Lower leg skin (tissue), 4 donors: ENCODE data around the gene STUM. TPM values are rescaled to one million over a fixed set of nuclear protein-coding genes. Genes with fewer than 3 reads are reported as not detected.

Experiments used
- DNase-seq, 2 donors: peaks; one replicate each; pipeline ENCODE4 v3.0.0-alpha.2; 2019; ENCODE audit warnings: low spot score in 2 of 2
- H3K4me3 ChIP-seq: fragments of 200-600 bp; sonication (generic); 2 replicates; pipeline ENCODE4 v1.5.1; 2017; ENCODE audit warnings: mild to moderate bottlenecking, low read depth; ENCODE audit not compliant: poor library complexity, severe bottlenecking
- POLR2A ChIP-seq, 2 donors: fragments of 450-650 bp; IDR thresholded peaks; one replicate each; pipeline ENCODE4 v1.6.1; 2016 to 2017; ENCODE audit warnings: antibody characterized with exemption in 2 of 2, mild to moderate bottlenecking in 1 of 2, moderate library complexity in 1 of 2
- WGBS, 2 donors: methylation state at CpG; one replicate each; pipeline ENCODE4 v1.1.5; 2018; 5-methylcytosine and 5-hydroxymethylcytosine counted together
- intact Hi-C: fragments of 100-400 bp; cut with DNase I; formaldehyde crosslinking; loops from one replicate; pipeline ENCODE4 v1.15.0; 2023; ENCODE audit warnings: low total_unique reads
- total RNA-seq, 4 donors: library from RNA; depleted of rRNA; stranded (reverse); fragments of >200 nt; gene quantifications; one replicate each; pipeline ENCODE4 v1.1.0, GENCODE V29; 2016
- TF ChIP-seq, protein P1 (sequence below), 3 donors: fragments of 450-650 bp; IDR thresholded peaks; one replicate each; pipeline ENCODE4 v1.5.1; 2016; ENCODE audit warnings: antibody characterized with exemption in 3 of 3, mild to moderate bottlenecking in 3 of 3, moderate library complexity in 2 of 3

STUM gene
- total RNA-seq, 4 donors from 2014 or later = 1.0 to 6.6 (median 3.4) TPM

DNA sequence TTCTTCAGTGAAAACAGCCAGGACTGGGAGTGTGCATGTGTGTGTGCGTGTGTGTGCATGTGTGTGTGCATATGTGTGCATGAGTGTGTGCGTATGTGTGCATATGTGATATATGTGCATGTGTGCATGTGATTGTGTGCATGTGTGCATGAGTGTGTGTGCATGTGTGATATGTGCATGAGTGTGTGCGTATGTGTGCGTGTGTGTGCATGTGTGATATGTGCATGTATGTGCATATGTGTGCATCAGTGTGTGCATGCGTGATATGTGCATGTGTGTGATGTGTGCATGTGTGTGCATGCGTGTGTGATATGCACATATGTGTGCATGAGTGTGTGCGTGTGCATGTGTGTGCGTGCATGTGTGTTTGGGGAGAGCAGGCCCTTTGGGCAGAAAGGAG is 100.7 kb downstream of the STUM start:
- 89 to 93% methylated on average over 8 of the region's 8 CpGs for WGBS, 2 donors
- DNase-seq = no peak
- no peak for TF ChIP-seq POLR2A (IDR thresholded peaks at IDR 0.05)
- TF ChIP-seq, protein P1, sequence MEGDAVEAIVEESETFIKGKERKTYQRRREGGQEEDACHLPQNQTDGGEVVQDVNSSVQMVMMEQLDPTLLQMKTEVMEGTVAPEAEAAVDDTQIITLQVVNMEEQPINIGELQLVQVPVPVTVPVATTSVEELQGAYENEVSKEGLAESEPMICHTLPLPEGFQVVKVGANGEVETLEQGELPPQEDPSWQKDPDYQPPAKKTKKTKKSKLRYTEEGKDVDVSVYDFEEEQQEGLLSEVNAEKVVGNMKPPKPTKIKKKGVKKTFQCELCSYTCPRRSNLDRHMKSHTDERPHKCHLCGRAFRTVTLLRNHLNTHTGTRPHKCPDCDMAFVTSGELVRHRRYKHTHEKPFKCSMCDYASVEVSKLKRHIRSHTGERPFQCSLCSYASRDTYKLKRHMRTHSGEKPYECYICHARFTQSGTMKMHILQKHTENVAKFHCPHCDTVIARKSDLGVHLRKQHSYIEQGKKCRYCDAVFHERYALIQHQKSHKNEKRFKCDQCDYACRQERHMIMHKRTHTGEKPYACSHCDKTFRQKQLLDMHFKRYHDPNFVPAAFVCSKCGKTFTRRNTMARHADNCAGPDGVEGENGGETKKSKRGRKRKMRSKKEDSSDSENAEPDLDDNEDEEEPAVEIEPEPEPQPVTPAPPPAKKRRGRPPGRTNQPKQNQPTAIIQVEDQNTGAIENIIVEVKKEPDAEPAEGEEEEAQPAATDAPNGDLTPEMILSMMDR (IDR thresholded peaks at IDR 0.05) = no peak
- H3K4me3 ChIP-seq = no peak overlapping the region
- intact Hi-C loops = no loop called here

DNA sequence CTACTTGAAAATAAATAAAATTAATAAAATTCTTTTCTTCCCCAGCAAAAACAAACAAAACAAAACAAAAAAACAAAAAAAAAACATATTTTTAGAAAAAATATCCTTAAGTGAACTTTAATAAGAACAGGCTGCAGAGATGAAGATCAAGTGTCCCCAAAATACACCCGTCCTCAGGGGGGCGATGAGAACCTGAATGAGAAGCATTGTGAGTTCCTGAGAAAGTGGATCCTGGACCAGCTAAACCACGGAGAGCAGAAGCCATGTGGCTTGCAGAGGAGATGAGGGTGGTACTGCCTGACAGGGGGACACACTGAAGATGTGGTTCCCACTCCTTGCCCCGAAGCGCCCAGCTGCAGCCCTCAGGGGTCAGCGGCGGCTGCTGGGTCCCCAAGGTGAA is 101.2 kb downstream of the STUM start:
- no peak for TF ChIP-seq POLR2A (IDR thresholded peaks at IDR 0.05)
- intact Hi-C loops = no loop called here
- no peak for DNase-seq
- H3K4me3 ChIP-seq = no peak overlapping the region
- WGBS, 2 donors = 64 to 66% methylated on average over 7 of the region's 7 CpGs

DNA sequence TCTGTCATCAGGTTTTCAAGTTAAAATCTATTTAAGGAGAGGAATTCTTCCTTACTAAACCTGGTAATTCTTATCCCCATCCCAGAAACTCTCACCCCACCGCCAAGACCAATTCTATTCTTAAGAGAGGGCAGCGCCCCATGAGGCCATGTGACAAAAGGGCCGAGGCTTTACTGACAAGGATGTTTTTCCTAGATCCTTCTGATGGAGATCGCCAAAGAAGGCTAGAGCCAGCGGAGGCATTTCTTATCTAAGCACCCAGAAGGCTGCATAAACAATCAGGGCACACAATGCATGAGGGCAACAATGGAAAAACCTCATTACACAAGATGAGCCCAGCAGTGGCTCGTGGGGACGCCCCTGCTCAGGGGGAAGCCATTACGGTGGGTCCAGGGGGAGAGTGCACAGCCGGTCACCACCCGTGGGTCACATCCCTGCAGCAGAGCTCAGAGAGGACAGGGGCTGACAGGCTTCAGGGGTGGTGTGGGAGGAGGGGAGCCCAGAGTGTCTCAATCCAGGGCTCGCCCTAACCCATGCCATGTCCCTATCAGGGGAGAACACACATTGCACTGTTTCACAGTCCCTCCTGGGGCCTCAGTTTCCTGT is 101.8 kb downstream of the STUM start:
- TF ChIP-seq, protein P1 (IDR thresholded peaks at IDR 0.05) = no peak
- TF ChIP-seq POLR2A (IDR thresholded peaks at IDR 0.05) = no peak
- DNase-seq = peak in 1 of 2 donors; percentile 85
- no peak overlapping the region for H3K4me3 ChIP-seq
- 78 to 84% methylated on average over 11 of the region's 11 CpGs for WGBS, 2 donors
- intact Hi-C loops = no loop called here

DNA sequence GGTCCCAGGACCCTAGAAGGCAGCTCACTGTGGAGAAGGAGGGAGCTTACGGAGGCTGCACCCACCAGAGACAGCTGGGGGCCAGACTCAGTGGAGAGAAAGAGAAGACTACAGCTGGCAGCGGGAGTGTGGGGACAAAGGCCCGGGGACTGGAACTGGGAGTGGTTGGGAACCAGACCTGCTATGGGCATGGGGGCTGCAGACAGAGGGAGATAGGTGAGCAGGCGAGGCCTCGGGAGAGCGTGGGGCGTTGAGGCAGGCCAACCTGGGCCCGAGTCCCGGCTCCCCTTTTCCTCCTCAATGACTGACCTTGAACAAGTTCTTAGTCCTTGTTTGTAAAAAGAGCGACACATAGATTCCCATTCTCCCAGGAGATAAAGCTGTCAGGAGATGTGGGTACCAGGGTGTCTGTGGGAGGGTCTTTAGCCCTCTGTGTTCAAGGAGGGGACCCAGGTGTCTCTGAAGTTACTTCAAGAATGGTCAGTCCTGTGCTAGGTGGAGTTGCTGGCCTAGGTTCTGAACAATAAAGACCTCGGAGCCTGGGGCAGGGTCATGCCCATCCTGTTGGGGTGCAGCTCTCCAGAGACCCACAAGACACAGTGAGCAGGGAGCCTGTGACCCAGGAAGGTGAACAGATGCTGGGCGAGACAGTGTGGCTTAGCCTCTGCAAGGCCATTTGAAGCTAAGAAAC is 102.6 kb downstream of the STUM start:
- 93 to 94% methylated on average over 12 of the region's 12 CpGs for WGBS, 2 donors
- intact Hi-C loops = no loop called here
- no peak for DNase-seq
- no peak overlapping the region for H3K4me3 ChIP-seq
- TF ChIP-seq POLR2A (IDR thresholded peaks at IDR 0.05) = no peak
- TF ChIP-seq, protein P1 (IDR thresholded peaks at IDR 0.05) = no peak

DNA sequence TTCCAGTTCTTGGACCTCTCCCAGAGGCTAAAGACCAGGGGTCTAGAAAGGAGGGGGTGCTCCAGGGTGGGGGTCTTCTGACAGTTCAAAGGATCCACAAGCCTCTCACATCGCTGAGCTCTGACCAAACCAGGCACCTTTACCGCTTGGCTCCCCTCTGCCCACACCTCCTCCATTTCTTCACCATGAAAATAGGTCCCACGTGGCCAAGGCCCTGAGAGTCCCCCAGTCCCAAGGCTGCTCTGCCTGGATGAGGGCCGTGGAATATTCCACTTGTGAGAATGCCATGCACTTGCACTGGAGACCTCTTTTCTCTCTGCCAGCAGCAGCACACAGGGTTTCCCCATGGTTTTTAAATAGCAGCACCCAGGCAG is 103.2 kb downstream of the STUM start:
- intact Hi-C loops = no loop called here
- DNase-seq = no peak
- no peak for TF ChIP-seq POLR2A (IDR thresholded peaks at IDR 0.05)
- TF ChIP-seq, protein P1 (IDR thresholded peaks at IDR 0.05) = no peak
- 92 to 96% methylated on average over 4 of the region's 4 CpGs for WGBS, 2 donors
- H3K4me3 ChIP-seq = no peak overlapping the region

DNA sequence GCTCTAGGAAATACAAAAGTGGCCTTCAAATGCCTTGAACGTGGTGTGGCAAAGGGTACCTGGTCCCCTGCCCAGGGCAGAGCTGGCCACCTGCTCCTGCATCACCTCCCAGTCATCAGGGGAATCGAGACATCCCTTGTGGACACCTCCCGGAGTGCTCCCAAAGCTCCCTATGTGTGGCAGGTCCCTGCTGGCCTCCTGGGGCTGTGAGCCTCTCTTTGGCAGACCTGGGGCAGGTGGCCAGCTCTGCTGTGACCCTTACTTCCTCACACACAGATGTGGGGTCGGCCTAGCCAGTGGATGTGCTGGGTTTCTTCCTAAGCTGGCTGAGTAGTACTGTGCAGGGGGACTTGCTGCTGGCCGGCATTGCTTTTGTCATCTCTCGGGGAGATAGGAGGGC is 104.0 kb downstream of the STUM start:
- DNase-seq = no peak
- intact Hi-C loops = no loop called here
- TF ChIP-seq, protein P1 (IDR thresholded peaks at IDR 0.05) = no peak
- no peak for TF ChIP-seq POLR2A (IDR thresholded peaks at IDR 0.05)
- WGBS, 2 donors = 93 to 96% methylated on average over 5 to 6 of the region's 6 CpGs
- no peak overlapping the region for H3K4me3 ChIP-seq
